GM12891 (cell line): Measurements from ENCODE around the gene UGGT1.

ENCODE experiments used
- POLR2A ChIP-seq: IDR thresholded peaks from 2 replicates; pipeline ENCODE4 v1.6.1; 2011; ENCODE audit warnings: low read depth, low read length, control low read depth
- POLR2AphosphoS5 ChIP-seq: IDR thresholded peaks from 2 replicates; pipeline ENCODE4 v1.6.1; 2011; ENCODE audit warnings: low read depth, low read length, control low read depth
- TAF1 ChIP-seq: IDR thresholded peaks from 2 replicates; pipeline ENCODE4 v1.6.1; 2011; ENCODE audit warnings: low read depth, low read length, control low read depth

DNA sequence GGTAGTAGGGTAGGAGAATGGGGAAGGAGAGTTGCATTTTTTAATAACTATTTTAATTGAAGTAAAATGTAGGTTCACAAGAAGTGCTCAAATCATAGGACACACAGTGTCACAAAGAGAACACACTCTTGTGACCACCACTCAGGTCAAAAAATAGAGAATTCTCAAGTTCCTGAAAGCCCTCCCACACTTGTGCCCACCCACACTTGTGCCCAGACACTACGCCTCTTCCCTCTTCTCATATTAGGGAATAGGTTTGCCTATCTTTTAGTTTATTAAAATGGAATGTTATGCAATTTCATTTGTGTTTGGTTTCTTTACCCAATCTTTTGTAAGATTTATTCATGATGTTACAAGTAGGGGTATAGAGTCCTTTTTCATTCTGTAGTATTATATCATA is 67.2 kb downstream of the UGGT1 start:
- no peak for TF ChIP-seq POLR2A
- no peak for TF ChIP-seq TAF1
- no peak for TF ChIP-seq POLR2AphosphoS5
